Glomerular endothelial cell (primary cell): ENCODE results near the gene CLDN24. TPM values are rescaled to one million over a fixed set of nuclear protein-coding genes. Genes with fewer than 3 reads are reported as not detected.

Experiments
- DNase-seq: peaks from one replicate; pipeline ENCODE4 v3.0.0-alpha.2; 2011; ENCODE audit warnings: low read depth, low spot score; ENCODE audit errors: extremely low read depth
- total RNA-seq: library from RNA; depleted of rRNA; stranded (reverse); fragments of >200 nt; gene quantifications from 2 replicates; pipeline ENCODE4 v1.2.3, GENCODE V29; 2015

The CLDN24 gene
- total RNA-seq: not detected in 2 replicates

- DNase-seq: no peak
Measured at GRCh38 chr4:183322326-183322725, at the start of gene CLDN24. CLDN24 (minus strand) TSS chr4:183322426; CDS start chr4:183322426, 0 bp downstream.

GRCh38 chr4:183370786-183371185 lies 48.6 kb upstream of the CLDN24 start:
- DNase-seq: no peak

- DNase-seq: no peak
Measured at GRCh38 chr4:183369073-183369472, 46.8 kb upstream of the CLDN24 start.

- DNase-seq: no peak
Measured at GRCh38 chr4:183366206-183366835, 44.1 kb upstream of the CLDN24 start.

- no peak for DNase-seq
Measured at GRCh38 chr4:183364025-183364424, 41.8 kb upstream of the CLDN24 start.

- DNase-seq: no peak
Measured at GRCh38 chr4:183362916-183363542, 40.8 kb upstream of the CLDN24 start.

- DNase-seq: no peak
Measured at GRCh38 chr4:183362036-183362435, 39.8 kb upstream of the CLDN24 start.

- no peak for DNase-seq
Measured at GRCh38 chr4:183360161-183360919, 38.1 kb upstream of the CLDN24 start.

- no peak for DNase-seq
Measured at GRCh38 chr4:183358215-183358755, 36.1 kb upstream of the CLDN24 start.

GRCh38 chr4:183356931-183357675 lies 34.9 kb upstream of the CLDN24 start:
- no peak for DNase-seq

- DNase-seq: no peak
Measured at GRCh38 chr4:183356173-183356830, 34.1 kb upstream of the CLDN24 start.

- DNase-seq: peak; percentile 87
Measured at GRCh38 chr4:183355405-183355804, 33.2 kb upstream of the CLDN24 start.

GRCh38 chr4:183354219-183354618 lies 32.0 kb upstream of the CLDN24 start:
- DNase-seq: no peak

GRCh38 chr4:183353557-183353956 lies 31.3 kb upstream of the CLDN24 start:
- DNase-seq: no peak

- no peak for DNase-seq
Measured at GRCh38 chr4:183352546-183352945, 30.3 kb upstream of the CLDN24 start.

GRCh38 chr4:183350317-183351071 lies 28.3 kb upstream of the CLDN24 start:
- no peak for DNase-seq

- no peak for DNase-seq
Measured at GRCh38 chr4:183349673-183350072, 27.4 kb upstream of the CLDN24 start.

- DNase-seq: peak; percentile 91
Measured at GRCh38 chr4:183348706-183349659, 26.8 kb upstream of the CLDN24 start.
